SJCRH30 (cell line): Measurements from ENCODE around the gene TOMM20. TPM values are rescaled to one million over a fixed set of nuclear protein-coding genes. Genes with fewer than 3 reads are reported as not detected.

Experiments
- total RNA-seq: library from RNA; depleted of rRNA; stranded (reverse); fragments of >200 nt; shearing (Covaris generic); gene quantifications from 2 replicates; pipeline ENCODE4 v1.2.3, GENCODE V29; 2014; rRNA removed

TOMM20 gene
- total RNA-seq, 1 experiment from 2014 or later, result 157 TPM

Other genes with a start within 250 kb of the TOMM20 start
- gene RBM34, start 32.4 kb upstream of the TOMM20 start, total RNA-seq, result 68.1 and 72.7 TPM in 2 replicates
- gene ARID4B, start 199.3 kb upstream of the TOMM20 start, total RNA-seq, result 30.3 and 34.6 TPM in 2 replicates
- gene GGPS1, start 199.7 kb upstream of the TOMM20 start, total RNA-seq, result 15.1 and 20.7 TPM in 2 replicates
- gene TBCE, start 238.6 kb upstream of the TOMM20 start, total RNA-seq, result 36.8 and 38.6 TPM in 2 replicates